Adrenal gland (tissue), 12 donors: ENCODE results near the gene MAGI2. TPM values are rescaled to one million over a fixed set of nuclear protein-coding genes. Genes with fewer than 3 reads are reported as not detected.

Experiments
- DNase-seq, 7 donors: peaks; one replicate each; pipeline ENCODE4 v3.0.0-alpha.2; 2019 to 2020
- H3K27ac ChIP-seq, 5 donors: fragments of 200-600 bp; sonication (generic) in 4 of 5; 1 replicate in 3 of 5; 2 replicates in 2 of 5; pipeline versions ENCODE4 v1.5.1 to v1.8.0; 2016 to 2020; ENCODE audit warnings: mild to moderate bottlenecking in 1 of 5
- H3K27me3 ChIP-seq: fragments of 200-600 bp; 2 replicates; pipeline ENCODE4 v1.8.0; 2021
- H3K36me3 ChIP-seq, 2 donors: fragments of 200-600 bp; replicated peaks in 1 of 2; 1 replicate in 1 of 2; 2 replicates in 1 of 2; pipeline versions ENCODE4 v1.5.1 to v1.8.0; 2018 to 2022
- H3K4me1 ChIP-seq, 2 donors: fragments of 200-600 bp; replicated peaks in 1 of 2; 1 replicate in 1 of 2; 2 replicates in 1 of 2; pipeline versions ENCODE4 v1.5.1 to v1.8.0; 2018 to 2021
- H3K4me3 ChIP-seq, 4 donors: fragments of 200-600 bp; sonication (generic) in 3 of 4; one replicate each; pipeline ENCODE4 v1.5.1; 2016 to 2018
- H3K9me3 ChIP-seq, 3 donors: fragments of 200-600 bp; sonication (generic) in 1 of 3; replicated peaks in 1 of 3; 1 replicate in 2 of 3; 2 replicates in 1 of 3; pipeline versions ENCODE4 v1.5.1 to v1.8.0; 2016 to 2021
- POLR2A ChIP-seq, 2 donors: fragments of 450-650 bp; IDR thresholded peaks; one replicate each; pipeline ENCODE4 v1.6.1; 2017; ENCODE audit warnings: antibody characterized with exemption in 2 of 2, mild to moderate bottlenecking in 2 of 2, moderate library complexity in 1 of 2
- WGBS, 4 donors: extraction: QIAGEN DNeasy Blood & Tissue Kit in 2 of 4; methylation state at CpG; one replicate each; pipeline versions ENCODE4 v1.1.5 to v1.1.7; 2013 to 2017; 5-methylcytosine and 5-hydroxymethylcytosine counted together
- intact Hi-C, 2 donors: fragments of 100-400 bp; cut with DNase I; formaldehyde crosslinking; loops; one replicate each; pipeline versions ENCODE4 v1.14.1 to v1.15.0; 2022 to 2023
- polyA plus RNA-seq, 3 donors: library from polyadenylated mRNA; stranded (reverse); fragments of 200-250 nt in 2 of 3; fragments of 350-450 nt in 1 of 3; fragmentation: Illumina TruSeq in 1 of 3; extraction: RNeasy Lipid Tissue Mini Kit (QIAGEN cat#74804) in 1 of 3; gene quantifications; one replicate each; pipeline ENCODE4 v1.2.3, GENCODE V29; 2013 to 2014
- total RNA-seq, 9 donors: library from RNA; depleted of rRNA in 4 of 9; stranded (reverse); fragments of >200 nt in 4 of 9; fragments of 120-200 nt in 1 of 9; fragmentation: NEBNext Ultra II Directional in 1 of 9; extraction: Animal tissue kit (Norgen Biotek cat#: 25700) in 1 of 9; gene quantifications; one replicate each; pipeline versions ENCODE4 v1.1.0 to v1.2.4, GENCODE V29; 2013 to 2023
- TF ChIP-seq, protein P1 (sequence below), 6 experiments: fragments of 450-650 bp in 4 of 6; fragments of 200-600 bp in 2 of 6; sonication (generic) in 1 of 6; IDR thresholded peaks; 1 replicate in 5 of 6; 2 replicates in 1 of 6; pipeline versions ENCODE4 v1.5.1 to v1.8.0; 2016 to 2021; ENCODE audit warnings: antibody characterized with exemption in 6 of 6, mild to moderate bottlenecking in 2 of 6, moderate library complexity in 1 of 6
- donor health status: healthy with polysubstance abuse.
- donor health status: Bipolar disorder and iron deficiency.
- donor health status: DM: yes; HTN: yes; CAD: no.
- donor health status: DM: no; HTN: no; CAD: no.
- donor health status: DM: no; HTN: no; CAD: no.
- donor health status: DM: yes; HTN: yes; CAD: no.

Gene MAGI2
- total and polyA plus RNA-seq, 12 donors = 3.2 to 37.1 (median 17.1) TPM

DNA sequence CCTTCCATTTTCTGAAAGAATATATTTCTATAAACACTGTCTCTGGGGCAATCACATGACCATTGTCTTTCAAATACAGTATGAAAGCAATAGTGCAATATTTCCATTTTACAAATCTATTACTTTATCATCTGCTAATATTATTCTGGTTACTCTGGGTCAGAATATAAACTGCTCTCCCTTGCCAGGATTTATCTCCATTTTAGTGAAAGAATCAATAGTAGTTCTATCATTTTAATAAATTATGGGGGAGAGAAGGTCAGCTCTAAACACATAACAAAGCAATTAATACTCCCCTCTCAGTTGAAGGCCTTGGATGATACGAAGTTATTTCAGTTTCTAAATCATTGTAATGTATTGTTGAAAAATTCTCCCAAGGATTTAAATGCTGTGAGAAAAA lies 608.3 kb downstream of the MAGI2 start:
- no peaks in the 10 kb centered on the region for H3K4me1 ChIP-seq
- intact Hi-C loops = no loop called here
- H3K9me3 ChIP-seq = no peaks in the 10 kb centered on the region
- no peak for TF ChIP-seq POLR2A (IDR thresholded peaks at IDR 0.05)
- TF ChIP-seq, protein P1, sequence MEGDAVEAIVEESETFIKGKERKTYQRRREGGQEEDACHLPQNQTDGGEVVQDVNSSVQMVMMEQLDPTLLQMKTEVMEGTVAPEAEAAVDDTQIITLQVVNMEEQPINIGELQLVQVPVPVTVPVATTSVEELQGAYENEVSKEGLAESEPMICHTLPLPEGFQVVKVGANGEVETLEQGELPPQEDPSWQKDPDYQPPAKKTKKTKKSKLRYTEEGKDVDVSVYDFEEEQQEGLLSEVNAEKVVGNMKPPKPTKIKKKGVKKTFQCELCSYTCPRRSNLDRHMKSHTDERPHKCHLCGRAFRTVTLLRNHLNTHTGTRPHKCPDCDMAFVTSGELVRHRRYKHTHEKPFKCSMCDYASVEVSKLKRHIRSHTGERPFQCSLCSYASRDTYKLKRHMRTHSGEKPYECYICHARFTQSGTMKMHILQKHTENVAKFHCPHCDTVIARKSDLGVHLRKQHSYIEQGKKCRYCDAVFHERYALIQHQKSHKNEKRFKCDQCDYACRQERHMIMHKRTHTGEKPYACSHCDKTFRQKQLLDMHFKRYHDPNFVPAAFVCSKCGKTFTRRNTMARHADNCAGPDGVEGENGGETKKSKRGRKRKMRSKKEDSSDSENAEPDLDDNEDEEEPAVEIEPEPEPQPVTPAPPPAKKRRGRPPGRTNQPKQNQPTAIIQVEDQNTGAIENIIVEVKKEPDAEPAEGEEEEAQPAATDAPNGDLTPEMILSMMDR (IDR thresholded peaks at IDR 0.05) = no peak
- 22 to 41% (median 26%) methylated on average over 1 of the region's 1 CpG for WGBS, 4 donors
- no peak overlapping the region for H3K4me3 ChIP-seq
- no peaks in the 10 kb centered on the region for H3K27me3 ChIP-seq
- no peak for DNase-seq
- no peak overlapping the region for H3K27ac ChIP-seq
- no peaks in the 10 kb centered on the region for H3K36me3 ChIP-seq

DNA sequence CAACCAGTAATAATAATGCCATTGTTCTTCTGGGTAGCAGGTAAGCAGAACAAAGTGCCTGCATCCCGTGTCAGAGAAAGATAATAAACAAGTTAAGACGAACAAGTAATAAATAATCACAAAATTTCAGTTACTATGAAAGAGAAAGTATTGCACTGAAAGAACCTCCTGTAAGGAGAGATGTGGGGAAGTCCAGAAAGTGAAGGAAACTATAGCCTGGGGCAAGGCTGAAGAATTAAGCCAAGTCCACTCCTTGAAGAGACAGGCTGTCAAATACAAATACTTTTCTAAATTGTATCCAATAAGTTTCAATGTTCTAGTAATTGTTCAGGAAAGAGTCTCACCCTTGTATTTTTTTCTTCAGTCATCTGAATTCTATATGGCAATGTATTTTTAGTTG lies 611.4 kb downstream of the MAGI2 start:
- DNase-seq = no peak
- no peaks in the 10 kb centered on the region for H3K9me3 ChIP-seq
- H3K27me3 ChIP-seq = no peaks in the 10 kb centered on the region
- intact Hi-C loops = no loop called here
- H3K4me3 ChIP-seq = no peak overlapping the region
- 44 to 63% (median 51%) methylated on average over 2 of the region's 2 CpGs for WGBS, 4 donors
- no peak overlapping the region for H3K27ac ChIP-seq
- TF ChIP-seq, protein P1 (IDR thresholded peaks at IDR 0.05) = no peak
- no peak for TF ChIP-seq POLR2A (IDR thresholded peaks at IDR 0.05)
- H3K36me3 ChIP-seq = no peaks in the 10 kb centered on the region
- H3K4me1 ChIP-seq = no peaks in the 10 kb centered on the region

DNA sequence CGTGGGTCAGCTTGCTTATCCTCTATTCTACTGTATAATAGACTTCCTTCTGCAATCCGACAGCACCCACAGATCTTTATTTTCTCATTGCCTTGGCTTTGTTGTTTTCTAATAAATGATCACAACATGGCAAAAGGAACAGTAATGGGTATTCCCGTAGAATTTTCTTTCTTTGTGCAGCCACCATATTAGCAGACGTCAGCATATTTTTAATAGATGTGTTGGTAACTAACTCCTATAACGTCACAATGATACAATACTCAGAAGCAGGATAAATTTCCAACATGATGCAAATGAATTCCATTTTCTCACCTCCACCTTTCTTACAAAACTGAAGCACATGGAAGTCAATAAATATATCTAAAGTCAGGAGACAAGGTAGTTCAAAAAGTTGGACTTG lies 617.6 kb downstream of the MAGI2 start:
- Histone ChIP-seq H3K9me3 (no peaks in the 10 kb centered on the region), H3K27ac (no peak overlapping the region), H3K4me3 (no peak overlapping the region), H3K4me1 (no peaks in the 10 kb centered on the region), H3K27me3 (no peaks in the 10 kb centered on the region), H3K36me3 (no peaks in the 10 kb centered on the region)
- TF ChIP-seq, protein P1 (IDR thresholded peaks at IDR 0.05) = no peak
- TF ChIP-seq POLR2A (IDR thresholded peaks at IDR 0.05) = no peak
- intact Hi-C loops = no loop called here
- 87 to 90% (median 88%) methylated on average over 5 of the region's 5 CpGs for WGBS, 4 donors
- no peak for DNase-seq

DNA sequence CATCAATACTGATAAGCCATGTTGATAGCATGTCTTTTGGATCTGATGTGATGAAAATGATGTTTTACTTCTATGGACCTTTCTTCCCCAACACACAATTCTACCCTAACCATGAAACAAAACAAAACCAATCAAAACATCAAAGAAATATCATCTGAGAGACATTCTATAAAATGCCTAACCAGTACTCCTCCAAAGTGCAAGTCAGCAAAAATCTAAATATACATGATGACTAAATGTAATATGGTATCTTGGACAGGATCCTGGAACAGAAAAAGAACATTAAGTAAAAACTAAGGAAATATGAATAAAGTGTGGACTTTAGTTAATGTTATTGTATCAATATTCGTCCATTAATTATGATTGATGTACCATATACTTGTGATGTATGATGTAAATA lies 625.1 kb downstream of the MAGI2 start:
- no peaks in the 10 kb centered on the region for H3K27me3 ChIP-seq
- WGBS, 4 donors = 69 to 88% (median 81%) methylated on average over 1 of the region's 1 CpG
- H3K4me1 ChIP-seq = no peaks in the 10 kb centered on the region
- H3K27ac ChIP-seq = no peak overlapping the region
- H3K36me3 ChIP-seq = no peaks in the 10 kb centered on the region
- TF ChIP-seq, protein P1 (IDR thresholded peaks at IDR 0.05) = no peak
- TF ChIP-seq POLR2A (IDR thresholded peaks at IDR 0.05) = no peak
- intact Hi-C loops = no loop called here
- H3K9me3 ChIP-seq = no peaks in the 10 kb centered on the region
- no peak for DNase-seq
- no peak overlapping the region for H3K4me3 ChIP-seq
